Mesenchymal stem cell (in vitro differentiated cells and primary cell): Measurements from ENCODE around the gene PYDC1.
"Not testable (repeated sequence)": the region's sequence is repeated elsewhere in the genome, so short reads cannot be mapped to it uniquely, and the experiment has no call there.

Source experiments
- DNase-seq: peaks from one replicate; pipeline ENCODE4 v3.0.0-alpha.2; 2013
- H2AFZ ChIP-seq: one replicate; pipeline ENCODE4 v1.6.1; 2013; ENCODE audit warnings: low read depth, mild to moderate bottlenecking, control low read depth, inconsistent platforms, low read length, moderate library complexity
- H2AK5ac ChIP-seq: 2 replicates; pipeline ENCODE4 v1.6.1; 2013; ENCODE audit warnings: low read length, moderate library complexity, mild to moderate bottlenecking, inconsistent platforms; ENCODE audit not compliant: severe bottlenecking
- H2BK120ac ChIP-seq: one replicate; pipeline ENCODE4 v1.6.1; 2013; ENCODE audit warnings: low read depth, mild to moderate bottlenecking, inconsistent platforms, low read length, moderate library complexity
- H2BK12ac ChIP-seq, 2 experiments: one replicate each; pipeline ENCODE4 v1.6.1; 2013; ENCODE audit warnings: inconsistent platforms in 2 of 2, low read length in 2 of 2, mild to moderate bottlenecking in 2 of 2, moderate library complexity in 2 of 2, control low read depth in 1 of 2
- H2BK15ac ChIP-seq: one replicate; pipeline ENCODE4 v1.6.1; 2013; ENCODE audit warnings: mild to moderate bottlenecking, low read depth, inconsistent platforms; ENCODE audit not compliant: poor library complexity, severe bottlenecking
- H2BK5ac ChIP-seq: 2 replicates; pipeline ENCODE4 v1.6.1; 2013; ENCODE audit warnings: low read depth, mild to moderate bottlenecking, low read length, control low read depth, inconsistent platforms; ENCODE audit not compliant: poor library complexity, severe bottlenecking
- H3K14ac ChIP-seq, 2 experiments: one replicate each; pipeline ENCODE4 v1.6.1; 2013; ENCODE audit warnings: inconsistent platforms in 2 of 2, low read length in 2 of 2, control low read depth in 1 of 2, mild to moderate bottlenecking in 1 of 2, moderate library complexity in 1 of 2
- H3K18ac ChIP-seq, 2 experiments: one replicate each; pipeline ENCODE4 v1.6.1; 2013; ENCODE audit warnings: inconsistent platforms in 2 of 2, low read length in 2 of 2, control low read depth in 1 of 2, low read depth in 1 of 2, mild to moderate bottlenecking in 1 of 2
- H3K23ac ChIP-seq, 2 experiments: one replicate each; pipeline ENCODE4 v1.6.1; 2013; ENCODE audit warnings: inconsistent platforms in 2 of 2, low read length in 2 of 2, mild to moderate bottlenecking in 2 of 2, moderate library complexity in 2 of 2, control low read depth in 1 of 2
- H3K27ac ChIP-seq: 2 replicates; pipeline ENCODE4 v1.5.1; 2013; ENCODE audit warnings: mild to moderate bottlenecking, moderate library complexity, low read length, control low read depth, inconsistent platforms; ENCODE audit not compliant: poor library complexity, severe bottlenecking
- H3K27me3 ChIP-seq, 2 experiments: 2 replicates each; pipeline versions ENCODE4 v1.6.1 to v1.7.0; 2013; ENCODE audit warnings: low read length in 2 of 2, mild to moderate bottlenecking in 2 of 2, moderate library complexity in 2 of 2, control low read depth in 1 of 2, inconsistent platforms in 1 of 2; ENCODE audit not compliant: control insufficient read depth in 1 of 2, insufficient read depth in 1 of 2
- H3K36me3 ChIP-seq, 2 experiments: 2 replicates each; pipeline versions ENCODE4 v1.6.1 to v1.7.0; 2013; ENCODE audit warnings: low read length in 2 of 2, control low read depth in 1 of 2, inconsistent platforms in 1 of 2, low read depth in 1 of 2, mild to moderate bottlenecking in 1 of 2; ENCODE audit not compliant: insufficient read depth in 2 of 2, control insufficient read depth in 1 of 2
- H3K4ac ChIP-seq, 2 experiments: one replicate each; pipeline ENCODE4 v1.6.1; 2013; ENCODE audit warnings: inconsistent platforms in 2 of 2, low read length in 2 of 2, mild to moderate bottlenecking in 2 of 2, moderate library complexity in 2 of 2, control low read depth in 1 of 2, low read depth in 1 of 2
- H3K4me1 ChIP-seq: 2 replicates; pipeline ENCODE4 v1.6.1; 2013; ENCODE audit warnings: low read depth, low read length, control low read depth; ENCODE audit not compliant: control insufficient read depth, insufficient read depth
- H3K4me2 ChIP-seq: 2 replicates; pipeline ENCODE4 v1.6.1; 2013; ENCODE audit warnings: low read length, mild to moderate bottlenecking, inconsistent platforms; ENCODE audit not compliant: poor library complexity, severe bottlenecking
- H3K4me3 ChIP-seq, 2 experiments: 2 replicates each; pipeline versions ENCODE4 v1.5.1 to v1.7.0; 2013; ENCODE audit warnings: low read length in 2 of 2, mild to moderate bottlenecking in 2 of 2, control low read depth in 1 of 2, low read depth in 1 of 2; ENCODE audit not compliant: insufficient read depth in 1 of 2
- H3K79me1 ChIP-seq: replicated peaks from 2 replicates; pipeline ENCODE4 v1.6.1; 2013; ENCODE audit warnings: mild to moderate bottlenecking, control low read depth, low read length, inconsistent platforms; ENCODE audit not compliant: poor library complexity, severe bottlenecking
- H3K9ac ChIP-seq: 2 replicates; pipeline ENCODE4 v1.7.0; 2013; ENCODE audit warnings: mild to moderate bottlenecking, low read length, moderate library complexity
- H3K9me3 ChIP-seq: 2 replicates; pipeline ENCODE4 v1.7.0; 2013; ENCODE audit warnings: mild to moderate bottlenecking, low read length; ENCODE audit not compliant: control insufficient read depth
- H4K8ac ChIP-seq: one replicate; pipeline ENCODE4 v1.6.1; 2013; ENCODE audit warnings: inconsistent platforms, mild to moderate bottlenecking, low read length, moderate library complexity
- H4K91ac ChIP-seq: one replicate; pipeline ENCODE4 v1.6.1; 2013; ENCODE audit warnings: mild to moderate bottlenecking, low read length, inconsistent platforms
- WGBS: methylation state at CpG from one replicate; pipeline ENCODE4 v1.1.7; 2013; ENCODE audit warnings: mixed read lengths; 5-methylcytosine and 5-hydroxymethylcytosine counted together

PYDC1 gene

DNA sequence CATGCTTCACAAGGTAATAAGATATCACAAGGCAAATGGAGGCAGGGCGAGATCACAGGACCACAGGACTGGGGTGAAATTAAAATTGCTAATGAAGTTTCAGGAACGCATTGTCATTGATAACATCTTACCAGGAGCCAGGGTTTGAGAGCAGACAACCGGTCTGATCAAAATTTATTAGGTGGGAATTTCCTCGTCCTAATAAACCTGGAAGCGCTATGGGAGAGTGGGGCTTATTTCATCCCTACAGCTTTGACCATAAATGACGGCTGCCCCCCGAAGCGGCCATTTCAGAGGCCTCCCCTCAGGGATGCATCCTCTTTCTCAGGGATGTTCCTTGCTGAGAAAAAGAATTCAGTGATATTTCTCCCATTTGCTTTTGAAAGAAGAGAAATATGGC, 28.7 kb upstream of the PYDC1 start:
- WGBS, result 47% methylated on average over 8 of the region's 8 CpGs
- not testable (repeated sequence) for H3K18ac ChIP-seq, H3K23ac ChIP-seq, DNase-seq, H2BK15ac ChIP-seq, H3K4ac ChIP-seq, H2AFZ ChIP-seq, H2AK5ac ChIP-seq, H3K79me1 ChIP-seq, H3K14ac ChIP-seq, H3K36me3 ChIP-seq, H2BK12ac ChIP-seq, H2BK5ac ChIP-seq, H3K27ac ChIP-seq, H4K8ac ChIP-seq, H4K91ac ChIP-seq, H2BK120ac ChIP-seq, H3K9ac ChIP-seq, H3K4me2 ChIP-seq, H3K4me3 ChIP-seq, H3K4me1 ChIP-seq, H3K9me3 ChIP-seq
- peaks cover 3 to 43% of the 10 kb centered on the region in 2 experiments for H3K27me3 ChIP-seq

DNA sequence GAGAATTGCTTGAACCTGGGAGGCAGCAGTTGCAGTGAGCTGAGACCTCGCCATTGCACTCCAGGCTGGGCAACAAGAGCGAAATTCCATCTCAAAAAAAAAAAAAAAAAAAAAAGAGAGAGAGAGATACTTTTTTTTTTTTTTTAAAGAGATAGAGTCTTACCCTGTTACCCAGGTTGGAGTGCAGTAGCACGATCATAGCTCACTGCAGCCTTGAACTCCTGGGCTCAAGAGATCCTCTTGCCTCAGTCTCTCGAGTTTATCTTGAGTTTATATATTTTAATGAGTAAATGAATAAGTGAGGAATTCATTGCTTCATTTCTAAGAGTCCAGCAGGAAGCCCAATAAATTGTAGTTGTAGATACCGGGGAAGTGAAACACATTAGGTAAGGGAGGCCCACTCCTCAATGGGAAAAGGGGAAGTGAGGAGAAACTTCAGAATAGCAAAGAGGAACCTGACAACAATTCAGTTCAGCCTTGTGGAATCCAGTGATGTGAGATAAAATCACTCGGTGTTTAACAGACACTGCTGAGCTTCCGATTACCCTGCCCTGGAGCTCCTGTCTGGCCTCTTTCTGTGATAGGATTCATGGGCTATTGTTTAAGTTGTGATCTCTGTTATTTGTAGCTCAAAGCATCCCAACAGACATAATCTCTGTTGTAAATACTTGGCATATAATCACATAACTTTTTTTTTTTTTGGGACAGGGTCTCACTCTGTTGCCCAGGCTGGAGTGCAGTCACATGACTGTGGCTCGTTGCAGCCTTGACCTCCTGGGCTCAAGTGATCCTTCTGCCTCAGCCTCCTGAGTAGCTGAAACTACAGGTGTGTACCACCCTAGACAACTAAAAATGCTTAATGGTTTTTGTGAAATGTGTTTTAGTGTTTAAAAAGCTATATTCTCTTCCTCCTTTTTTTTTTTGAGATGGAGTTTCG, 27.1 kb upstream of the PYDC1 start:
- H4K8ac ChIP-seq, result no peak overlapping the region
- H3K23ac ChIP-seq, result no peak overlapping the region
- no peak overlapping the region for H3K4me2 ChIP-seq
- H3K18ac ChIP-seq, result no peak overlapping the region
- H2BK120ac ChIP-seq, result no peak overlapping the region
- H3K14ac ChIP-seq, result no peak overlapping the region
- H2BK5ac ChIP-seq, result no peak overlapping the region
- H3K79me1 ChIP-seq, result no peaks in the 10 kb centered on the region
- no peak overlapping the region for H2BK15ac ChIP-seq
- H3K4ac ChIP-seq, result no peak overlapping the region
- no peak overlapping the region for H4K91ac ChIP-seq
- H3K27me3 ChIP-seq, result peaks cover 3 to 47% of the 10 kb centered on the region in 2 experiments
- no peaks in the 10 kb centered on the region for H3K9me3 ChIP-seq
- no peak overlapping the region for H2BK12ac ChIP-seq
- no peak overlapping the region for H3K4me3 ChIP-seq
- DNase-seq, result no peak
- 71% methylated on average over 7 of the region's 9 CpGs for WGBS
- H2AFZ ChIP-seq, result no peak overlapping the region
- H3K4me1 ChIP-seq, result no peaks in the 10 kb centered on the region
- H3K9ac ChIP-seq, result no peak overlapping the region
- no peaks in the 10 kb centered on the region for H3K36me3 ChIP-seq
- H3K27ac ChIP-seq, result no peak overlapping the region
- H2AK5ac ChIP-seq, result no peak overlapping the region

GRCh38 chr16:31242206-31242605, 25.3 kb upstream of the PYDC1 start:
- Histone ChIP-seq H2AK5ac (no peak overlapping the region), H3K27ac (no peak overlapping the region), H3K9ac (no peak overlapping the region), H3K18ac (no peak overlapping the region), H4K91ac (no peak overlapping the region), H2BK5ac (no peak overlapping the region), H2BK12ac (no peak overlapping the region), H4K8ac (no peak overlapping the region), H3K79me1 (no peaks in the 10 kb centered on the region), H3K23ac (no peak overlapping the region), H3K4me1 (no peaks in the 10 kb centered on the region), H2AFZ (no peak overlapping the region), H2BK120ac (no peak overlapping the region), H3K4me2 (no peak overlapping the region), H3K9me3 (no peaks in the 10 kb centered on the region), H3K14ac (no peak overlapping the region), H2BK15ac (no peak overlapping the region), H3K4me3 (no peak overlapping the region), H3K4ac (no peak overlapping the region), H3K27me3 (peaks cover 3 to 38% of the 10 kb centered on the region in 2 experiments), H3K36me3 (no peaks in the 10 kb centered on the region)
- no peak for DNase-seq
- 81% methylated on average over 4 of the region's 6 CpGs for WGBS

- Histone ChIP-seq H4K8ac (no peak overlapping the region), H4K91ac (no peak overlapping the region), H2BK15ac (no peak overlapping the region), H3K79me1 (no peaks in the 10 kb centered on the region), H3K27ac (no peak overlapping the region), H3K36me3 (no peaks in the 10 kb centered on the region), H3K4ac (no peak overlapping the region), H3K4me3 (no peak overlapping the region), H3K23ac (no peak overlapping the region), H3K18ac (no peak overlapping the region), H2BK5ac (no peak overlapping the region), H2BK120ac (no peak overlapping the region), H3K4me1 (no peaks in the 10 kb centered on the region), H3K4me2 (no peak overlapping the region), H3K9me3 (peaks cover 5% of the 10 kb centered on the region), H2BK12ac (no peak overlapping the region), H3K27me3 (peaks cover 0 to 23% of the 10 kb centered on the region in 2 experiments), H3K14ac (no peak overlapping the region), H2AFZ (no peak overlapping the region), H2AK5ac (no peak overlapping the region), H3K9ac (no peak overlapping the region)
- no peak for DNase-seq
- WGBS, result 73% methylated on average over 2 of the region's 4 CpGs
Measured at GRCh38 chr16:31238041-31238440, 21.1 kb upstream of the PYDC1 start.
